Measurements from ENCODE around the gene KLLN.
"Not testable (repeated sequence)": the region's sequence is repeated elsewhere in the genome, so short reads cannot be mapped to it uniquely, and the experiment has no call there.

Gene KLLN
- long read RNA-seq, donor 1, full-length matches to known transcripts = 2 of 26 reads
- long read RNA-seq, donor 1, partial matches to known transcripts = 24 of 26 reads
- long read RNA-seq, donor 1, other reads (novel, unspliced or antisense) = 0 of 26 reads
- long read RNA-seq, donor 2, full-length matches to known transcripts = 3 of 3 reads
- long read RNA-seq, donor 2, partial matches to known transcripts = 0 of 3 reads
- long read RNA-seq, donor 2, other reads (novel, unspliced or antisense) = 0 of 3 reads
- long read RNA-seq, donor 3, full-length matches to known transcripts = 2 of 2 reads
- long read RNA-seq, donor 3, partial matches to known transcripts = 0 of 2 reads
- long read RNA-seq, donor 3, other reads (novel, unspliced or antisense) = 0 of 2 reads
- long read RNA-seq, donor 4, full-length matches to known transcripts = 1 of 1 reads
- long read RNA-seq, donor 4, partial matches to known transcripts = 0 of 1 reads
- long read RNA-seq, donor 4, other reads (novel, unspliced or antisense) = 0 of 1 reads
- long read RNA-seq, donor 5, full-length matches to known transcripts = 3 of 3 reads
- long read RNA-seq, donor 5, partial matches to known transcripts = 0 of 3 reads
- long read RNA-seq, donor 5, other reads (novel, unspliced or antisense) = 0 of 3 reads
- long read RNA-seq, donor 6, full-length matches to known transcripts = 2 of 2 reads
- long read RNA-seq, donor 6, partial matches to known transcripts = 0 of 2 reads
- long read RNA-seq, donor 6, other reads (novel, unspliced or antisense) = 0 of 2 reads
- long read RNA-seq, donor 7, full-length matches to known transcripts = 4 of 4 reads
- long read RNA-seq, donor 7, partial matches to known transcripts = 0 of 4 reads
- long read RNA-seq, donor 7, other reads (novel, unspliced or antisense) = 0 of 4 reads
- long read RNA-seq, donor 8, full-length matches to known transcripts = 3 of 3 reads
- long read RNA-seq, donor 8, partial matches to known transcripts = 0 of 3 reads
- long read RNA-seq, donor 8, other reads (novel, unspliced or antisense) = 0 of 3 reads

GRCh38 chr10:87863053-87863943 is at the start of gene KLLN, which contains the start of gene PTEN:
Gene KLLN, minus strand, starts transcription at chr10:87863533. Its CDS starts 1,046 bp downstream, at chr10:87862487.
Gene PTEN, plus strand, starts transcription at chr10:87863625. Its CDS starts 845 bp downstream, at chr10:87864470.
- DNase-seq = peak; percentile 81

- DNase-seq = not testable (repeated sequence)
These were observed 40.1 kb upstream of the KLLN start for GRCh38 chr10:87903396-87903795.

GRCh38 chr10:87897957-87898356 is 34.6 kb upstream of the KLLN start:
- not testable (repeated sequence) for DNase-seq

GRCh38 chr10:87896216-87896615 is 32.9 kb upstream of the KLLN start:
- DNase-seq = no peak

GRCh38 chr10:87895430-87895829 is 32.1 kb upstream of the KLLN start:
- DNase-seq = no peak

GRCh38 chr10:87887548-87888289 is 24.4 kb upstream of the KLLN start:
- no peak for DNase-seq

GRCh38 chr10:87887146-87887545 is 23.8 kb upstream of the KLLN start:
- DNase-seq = no peak

- no peak for DNase-seq
These were observed 23.3 kb upstream of the KLLN start for GRCh38 chr10:87886635-87887034.

- DNase-seq = no peak
These were observed 19.4 kb upstream of the KLLN start for GRCh38 chr10:87882555-87883294.

- DNase-seq = not testable (repeated sequence)
These were observed 18.2 kb upstream of the KLLN start for GRCh38 chr10:87881373-87882059.

GRCh38 chr10:87880336-87880735 is 17.0 kb upstream of the KLLN start:
- DNase-seq = no peak

GRCh38 chr10:87878664-87879459 is 15.5 kb upstream of the KLLN start:
- no peak for DNase-seq

- no peak for DNase-seq
These were observed 12.7 kb upstream of the KLLN start for GRCh38 chr10:87875929-87876571.

GRCh38 chr10:87873656-87874055 is 10.3 kb upstream of the KLLN start:
- no peak for DNase-seq

- DNase-seq = no peak
These were observed 9.5 kb upstream of the KLLN start for GRCh38 chr10:87872828-87873227.

- DNase-seq = no peak
These were observed 6.6 kb upstream of the KLLN start for GRCh38 chr10:87869773-87870551.

- DNase-seq = not testable (repeated sequence)
These were observed 5.8 kb upstream of the KLLN start for GRCh38 chr10:87869139-87869538.

Data from right kidney (tissue), 9 donors.